Adrenal gland (tissue), 5 donors: Measurements from ENCODE around the gene PRPF19.

Experiments used
- POLR2A ChIP-seq, 2 donors: fragments of 450-650 bp; IDR thresholded peaks; one replicate each; pipeline ENCODE4 v1.6.1; 2017; ENCODE audit warnings: antibody characterized with exemption in 2 of 2, mild to moderate bottlenecking in 2 of 2, moderate library complexity in 1 of 2
- TF ChIP-seq, protein P1 (sequence below), 6 experiments: fragments of 450-650 bp in 4 of 6; fragments of 200-600 bp in 2 of 6; sonication (generic) in 1 of 6; IDR thresholded peaks; 1 replicate in 5 of 6; 2 replicates in 1 of 6; pipeline versions ENCODE4 v1.5.1 to v1.8.0; 2016 to 2021; ENCODE audit warnings: antibody characterized with exemption in 6 of 6, mild to moderate bottlenecking in 2 of 6, moderate library complexity in 1 of 6
- donor health status: DM: no; HTN: no; CAD: no.

DNA sequence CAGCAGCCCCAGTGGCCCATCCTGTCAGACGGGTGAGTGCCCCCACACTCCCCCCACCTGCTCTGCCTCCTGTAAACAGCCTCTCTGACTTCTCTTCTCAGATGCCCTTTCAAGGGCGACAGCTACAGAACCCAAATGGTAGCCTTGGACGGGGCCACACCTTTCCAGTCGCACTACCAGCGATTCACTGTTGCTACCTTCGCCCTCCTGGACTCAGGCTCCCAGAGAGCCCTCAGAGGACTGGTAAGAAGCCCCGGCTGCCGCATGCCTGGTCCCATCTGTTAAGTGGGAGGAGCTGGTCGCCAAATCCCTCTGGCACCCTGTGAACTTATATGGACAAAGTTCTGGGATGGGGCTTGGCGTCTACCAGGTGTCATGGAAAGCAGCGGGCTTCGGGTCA is 32.9 kb downstream of the PRPF19 start:
- TF ChIP-seq, protein P1, sequence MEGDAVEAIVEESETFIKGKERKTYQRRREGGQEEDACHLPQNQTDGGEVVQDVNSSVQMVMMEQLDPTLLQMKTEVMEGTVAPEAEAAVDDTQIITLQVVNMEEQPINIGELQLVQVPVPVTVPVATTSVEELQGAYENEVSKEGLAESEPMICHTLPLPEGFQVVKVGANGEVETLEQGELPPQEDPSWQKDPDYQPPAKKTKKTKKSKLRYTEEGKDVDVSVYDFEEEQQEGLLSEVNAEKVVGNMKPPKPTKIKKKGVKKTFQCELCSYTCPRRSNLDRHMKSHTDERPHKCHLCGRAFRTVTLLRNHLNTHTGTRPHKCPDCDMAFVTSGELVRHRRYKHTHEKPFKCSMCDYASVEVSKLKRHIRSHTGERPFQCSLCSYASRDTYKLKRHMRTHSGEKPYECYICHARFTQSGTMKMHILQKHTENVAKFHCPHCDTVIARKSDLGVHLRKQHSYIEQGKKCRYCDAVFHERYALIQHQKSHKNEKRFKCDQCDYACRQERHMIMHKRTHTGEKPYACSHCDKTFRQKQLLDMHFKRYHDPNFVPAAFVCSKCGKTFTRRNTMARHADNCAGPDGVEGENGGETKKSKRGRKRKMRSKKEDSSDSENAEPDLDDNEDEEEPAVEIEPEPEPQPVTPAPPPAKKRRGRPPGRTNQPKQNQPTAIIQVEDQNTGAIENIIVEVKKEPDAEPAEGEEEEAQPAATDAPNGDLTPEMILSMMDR (IDR thresholded peaks at IDR 0.05), result no peak
- TF ChIP-seq POLR2A (IDR thresholded peaks at IDR 0.05), result no peak
